ENCODE data around the gene MACROD1. TPM values are rescaled to one million over a fixed set of nuclear protein-coding genes. Genes with fewer than 3 reads are reported as not detected.

The MACROD1 gene
- total RNA-seq, 1 donor from 2014 or later, result 20.6 TPM

DNA sequence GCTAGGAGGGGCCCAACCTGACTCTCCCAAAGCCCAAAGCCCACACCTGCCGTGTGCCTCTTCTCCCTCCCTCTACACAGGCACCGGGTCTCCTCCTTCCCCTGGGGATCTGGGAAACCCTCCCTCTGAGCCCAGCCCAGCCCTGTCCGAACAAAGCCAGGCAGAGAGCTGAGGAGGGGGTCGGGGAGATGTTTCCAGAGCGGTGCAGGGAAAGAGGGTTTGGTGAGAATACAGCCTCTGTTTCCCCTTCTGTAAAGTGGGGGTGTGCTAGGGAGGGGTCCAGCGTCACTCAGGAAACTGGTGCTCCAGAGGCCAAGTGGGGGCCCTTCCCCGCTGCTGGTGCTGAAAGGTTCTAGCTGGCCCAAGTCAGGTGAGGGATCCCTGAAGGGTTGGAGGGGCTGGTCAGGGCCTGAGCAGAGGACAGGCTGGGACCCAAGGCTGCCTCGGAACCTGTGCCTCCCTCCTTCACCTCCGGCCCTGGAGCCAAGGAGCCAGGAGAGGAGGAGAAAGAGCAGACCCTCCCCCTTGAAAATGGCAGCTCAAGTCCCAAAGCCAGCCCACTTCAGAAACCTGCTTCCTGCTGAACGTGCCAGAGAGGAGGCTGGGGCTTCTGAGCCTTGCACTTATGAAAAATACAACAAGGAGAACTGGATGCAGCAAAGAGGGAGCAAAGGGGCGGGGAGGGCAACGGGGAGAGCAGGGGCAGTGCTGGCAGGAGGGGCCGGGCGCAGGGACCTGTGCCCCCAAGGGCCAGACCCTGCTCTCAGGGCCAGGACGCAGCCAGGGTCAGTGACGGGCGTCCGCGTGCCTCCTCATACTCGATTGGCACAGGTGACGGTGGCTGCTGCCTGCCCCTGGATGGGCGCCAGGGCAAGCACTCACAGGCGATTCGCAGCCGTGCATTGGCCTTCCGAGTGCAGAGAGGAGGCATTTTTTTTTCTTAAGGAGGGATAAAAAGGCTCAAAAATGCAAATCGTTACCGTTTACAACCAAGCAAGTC is 43.2 kb downstream of the MACROD1 start:
- no peaks in the 10 kb centered on the region for H3K36me3 Mint-ChIP-seq (ENCODE audit: low read depth)
- H3K9me3 Mint-ChIP-seq (ENCODE audit: low read depth), result no peaks in the 10 kb centered on the region
- H3K27me3 Mint-ChIP-seq (ENCODE audit: low read depth), result no peaks in the 10 kb centered on the region
- DNase-seq (ENCODE audit: low spot score), result no peak
- peaks cover 7% of the 10 kb centered on the region for H3K4me1 Mint-ChIP-seq (ENCODE audit: low read depth)
- H3K27ac Mint-ChIP-seq (ENCODE audit: unreplicated experiment), result no peak overlapping the region
- H3K4me3 Mint-ChIP-seq (ENCODE audit: unreplicated experiment), result no peak overlapping the region
- TF ChIP-seq, protein P1, sequence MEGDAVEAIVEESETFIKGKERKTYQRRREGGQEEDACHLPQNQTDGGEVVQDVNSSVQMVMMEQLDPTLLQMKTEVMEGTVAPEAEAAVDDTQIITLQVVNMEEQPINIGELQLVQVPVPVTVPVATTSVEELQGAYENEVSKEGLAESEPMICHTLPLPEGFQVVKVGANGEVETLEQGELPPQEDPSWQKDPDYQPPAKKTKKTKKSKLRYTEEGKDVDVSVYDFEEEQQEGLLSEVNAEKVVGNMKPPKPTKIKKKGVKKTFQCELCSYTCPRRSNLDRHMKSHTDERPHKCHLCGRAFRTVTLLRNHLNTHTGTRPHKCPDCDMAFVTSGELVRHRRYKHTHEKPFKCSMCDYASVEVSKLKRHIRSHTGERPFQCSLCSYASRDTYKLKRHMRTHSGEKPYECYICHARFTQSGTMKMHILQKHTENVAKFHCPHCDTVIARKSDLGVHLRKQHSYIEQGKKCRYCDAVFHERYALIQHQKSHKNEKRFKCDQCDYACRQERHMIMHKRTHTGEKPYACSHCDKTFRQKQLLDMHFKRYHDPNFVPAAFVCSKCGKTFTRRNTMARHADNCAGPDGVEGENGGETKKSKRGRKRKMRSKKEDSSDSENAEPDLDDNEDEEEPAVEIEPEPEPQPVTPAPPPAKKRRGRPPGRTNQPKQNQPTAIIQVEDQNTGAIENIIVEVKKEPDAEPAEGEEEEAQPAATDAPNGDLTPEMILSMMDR (IDR thresholded peaks at IDR 0.05), result no peak

DNA sequence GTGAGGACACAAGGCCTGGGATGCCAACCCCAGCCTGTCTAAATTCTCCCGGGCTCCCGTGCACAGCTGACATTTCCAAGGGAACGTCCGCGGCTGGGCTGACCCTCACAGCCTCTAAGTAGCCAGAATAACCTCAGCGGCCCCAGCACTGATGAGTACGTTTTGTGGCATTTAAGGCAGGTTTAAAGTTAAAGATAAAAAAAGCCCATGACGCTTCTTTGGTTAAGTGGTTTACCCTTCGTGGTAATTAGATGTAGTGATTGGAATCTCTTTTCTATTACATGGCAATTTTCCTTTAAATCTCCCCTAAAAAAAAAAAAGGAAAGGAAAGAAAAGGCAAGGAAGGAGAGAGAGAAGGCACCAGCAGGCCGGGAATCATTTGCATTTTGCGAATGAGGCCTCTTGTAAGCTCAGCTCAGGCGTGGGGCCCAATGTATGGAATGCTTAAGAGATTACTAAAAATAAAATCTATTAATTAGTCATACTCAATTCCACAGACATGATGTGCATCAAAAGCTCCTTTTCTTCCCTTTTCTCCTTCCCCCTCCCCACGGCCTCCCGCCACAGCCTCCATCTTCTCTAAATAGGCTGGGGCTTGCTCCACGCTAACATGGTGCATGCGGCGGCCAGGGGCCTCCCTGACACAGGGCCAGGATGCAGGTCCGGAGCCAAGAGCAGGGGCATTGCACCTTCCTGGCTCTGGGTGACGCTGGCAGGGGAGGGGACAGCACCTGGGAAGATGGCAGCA is 44.1 kb downstream of the MACROD1 start:
- H3K9me3 Mint-ChIP-seq (ENCODE audit: low read depth), result no peaks in the 10 kb centered on the region
- DNase-seq (ENCODE audit: low spot score), result no peak
- peak overlapping the region; percentile 32 for H3K27ac Mint-ChIP-seq (ENCODE audit: unreplicated experiment)
- peaks cover 2% of the 10 kb centered on the region for H3K36me3 Mint-ChIP-seq (ENCODE audit: low read depth)
- H3K27me3 Mint-ChIP-seq (ENCODE audit: low read depth), result no peaks in the 10 kb centered on the region
- H3K4me3 Mint-ChIP-seq (ENCODE audit: unreplicated experiment), result no peak overlapping the region
- TF ChIP-seq, protein P1 (IDR thresholded peaks at IDR 0.05), result no peak
- peaks cover 7% of the 10 kb centered on the region for H3K4me1 Mint-ChIP-seq (ENCODE audit: low read depth)

DNA sequence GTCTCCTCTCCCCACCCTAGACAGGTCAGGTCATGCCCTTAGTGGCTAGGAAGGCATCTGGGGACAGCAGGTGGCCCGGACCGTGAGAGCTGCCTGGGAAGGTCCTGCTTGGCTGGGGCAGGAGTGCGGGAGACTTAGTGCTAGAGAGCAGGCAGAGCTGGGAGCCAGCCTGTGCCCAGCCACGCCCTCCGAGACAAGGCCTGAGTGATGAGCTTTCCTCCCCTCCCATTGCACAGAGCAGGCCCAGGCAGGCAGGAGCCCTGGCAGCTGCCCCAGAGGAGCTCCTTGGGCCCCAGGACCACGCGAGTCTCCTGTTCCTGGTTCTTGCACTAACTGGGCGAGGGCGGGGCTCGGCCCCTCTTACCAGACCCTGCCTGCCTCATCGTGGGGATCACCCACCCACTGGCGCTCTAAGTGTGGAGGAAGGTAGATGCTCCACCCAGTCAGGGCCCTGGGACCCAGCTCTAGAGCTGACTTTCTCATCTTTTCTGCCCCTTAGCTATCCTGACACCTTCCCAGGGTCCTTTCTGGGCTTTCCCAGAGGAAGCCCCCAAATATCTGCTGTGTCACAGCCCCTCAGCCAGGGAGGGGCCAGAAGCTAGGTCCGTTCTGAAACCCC is 44.9 kb downstream of the MACROD1 start:
- H3K4me1 Mint-ChIP-seq (ENCODE audit: low read depth), result peaks cover 7% of the 10 kb centered on the region
- H3K27ac Mint-ChIP-seq (ENCODE audit: unreplicated experiment), result no peak overlapping the region
- no peaks in the 10 kb centered on the region for H3K27me3 Mint-ChIP-seq (ENCODE audit: low read depth)
- peaks cover 2% of the 10 kb centered on the region for H3K36me3 Mint-ChIP-seq (ENCODE audit: low read depth)
- TF ChIP-seq, protein P1 (IDR thresholded peaks at IDR 0.05), result no peak
- DNase-seq (ENCODE audit: low spot score), result no peak
- H3K4me3 Mint-ChIP-seq (ENCODE audit: unreplicated experiment), result no peak overlapping the region
- H3K9me3 Mint-ChIP-seq (ENCODE audit: low read depth), result no peaks in the 10 kb centered on the region

DNA sequence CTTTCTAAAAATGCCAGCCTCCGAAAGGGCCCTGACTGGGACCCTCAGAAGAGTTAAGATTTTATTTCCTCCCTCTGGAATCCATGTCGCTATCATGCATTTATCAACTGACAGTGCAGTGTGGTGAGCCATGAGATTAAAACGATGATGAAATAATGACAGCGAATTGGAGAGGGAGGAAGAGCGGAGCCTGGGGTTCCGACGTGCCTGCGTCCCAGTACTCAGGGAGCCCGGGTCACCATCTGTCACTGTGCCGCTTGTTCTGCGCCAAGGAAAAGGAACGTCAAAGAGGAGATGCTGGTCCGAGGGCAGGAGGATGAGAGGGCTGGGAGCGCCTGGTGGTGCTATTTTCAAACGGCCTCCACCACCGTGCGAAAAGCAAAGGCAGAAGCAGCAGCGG is 46.2 kb downstream of the MACROD1 start:
- H3K27me3 Mint-ChIP-seq (ENCODE audit: low read depth), result no peaks in the 10 kb centered on the region
- TF ChIP-seq, protein P1 (IDR thresholded peaks at IDR 0.05), result no peak
- peaks cover 7% of the 10 kb centered on the region for H3K4me1 Mint-ChIP-seq (ENCODE audit: low read depth)
- no peak overlapping the region for H3K4me3 Mint-ChIP-seq (ENCODE audit: unreplicated experiment)
- H3K9me3 Mint-ChIP-seq (ENCODE audit: low read depth), result no peaks in the 10 kb centered on the region
- DNase-seq (ENCODE audit: low spot score), result no peak
- H3K27ac Mint-ChIP-seq (ENCODE audit: unreplicated experiment), result no peak overlapping the region
- peaks cover 4% of the 10 kb centered on the region for H3K36me3 Mint-ChIP-seq (ENCODE audit: low read depth)

Measured in chondrocyte (in vitro differentiated cells).